Stimulated activated CD4-positive, alpha-beta T cell treated with anti-CD3 and anti-CD28 coated beads, Interleukin-15, amount 100 ng/mL, for 48 hours (primary cell): ENCODE data around the gene GPR183.

Experiments used
- DNase-seq, 2 donors: peaks; one replicate each; pipeline ENCODE4 v3.0.0-alpha.2; 2020; ENCODE audit warnings: low read depth in 2 of 2

GPR183 gene

GRCh38 chr13:99307247-99307646 lies at the start of gene GPR183:
Gene GPR183, minus strand, starts transcription at chr13:99307399. Its CDS starts 11,254 bp downstream, at chr13:99296145.
- no peak for DNase-seq

GRCh38 chr13:99356262-99357091 lies 49.3 kb upstream of the GPR183 start:
- no peak for DNase-seq

GRCh38 chr13:99356012-99356261 lies 48.7 kb upstream of the GPR183 start:
- no peak for DNase-seq

- no peak for DNase-seq
Observed at GRCh38 chr13:99355267-99356011, 48.2 kb upstream of the GPR183 start.

- no peak for DNase-seq
Observed at GRCh38 chr13:99354371-99354951, 47.3 kb upstream of the GPR183 start.

- no peak for DNase-seq
Observed at GRCh38 chr13:99353836-99354235, 46.6 kb upstream of the GPR183 start.

GRCh38 chr13:99353246-99353600 lies 46.0 kb upstream of the GPR183 start:
- no peak for DNase-seq

- DNase-seq = peak in 1 of 2 donors; percentile 39
Observed at GRCh38 chr13:99352351-99353245, 45.4 kb upstream of the GPR183 start.

GRCh38 chr13:99351772-99352171 lies 44.6 kb upstream of the GPR183 start:
- DNase-seq = no peak

GRCh38 chr13:99350191-99350590 lies 43.0 kb upstream of the GPR183 start:
- no peak for DNase-seq

- no peak for DNase-seq
Observed at GRCh38 chr13:99347911-99348451, 40.8 kb upstream of the GPR183 start.

GRCh38 chr13:99347335-99347878 lies 40.2 kb upstream of the GPR183 start:
- DNase-seq = no peak

- no peak for DNase-seq
Observed at GRCh38 chr13:99346335-99347042, 39.3 kb upstream of the GPR183 start.

- DNase-seq = no peak
Observed at GRCh38 chr13:99345345-99345744, 38.1 kb upstream of the GPR183 start.

- DNase-seq = no peak
Observed at GRCh38 chr13:99344610-99345208, 37.5 kb upstream of the GPR183 start.

- no peak for DNase-seq
Observed at GRCh38 chr13:99342723-99343315, 35.6 kb upstream of the GPR183 start.

- no peak for DNase-seq
Observed at GRCh38 chr13:99341969-99342722, 34.9 kb upstream of the GPR183 start.

- no peak for DNase-seq
Observed at GRCh38 chr13:99340638-99341037, 33.4 kb upstream of the GPR183 start.

- DNase-seq = no peak
Observed at GRCh38 chr13:99339736-99340397, 32.7 kb upstream of the GPR183 start.
